ENCODE results near the gene UBE2C. TPM values are rescaled to one million over a fixed set of nuclear protein-coding genes. Genes with fewer than 3 reads are reported as not detected.

The UBE2C gene
- total RNA-seq, 4 donors from 2014 or later, result 9.0 to 25.4 (median 20.7) TPM

- H3K27ac ChIP-seq, result no peak overlapping the region
- no peaks in the 10 kb centered on the region for H3K27me3 ChIP-seq
- H3K4me1 ChIP-seq, result no peaks in the 10 kb centered on the region
- no peak for DNase-seq (ENCODE audit: low spot score in 2 of 2)
- no peak for TF ChIP-seq CTCF (IDR thresholded peaks at IDR 0.05)
- TF ChIP-seq POLR2A (IDR thresholded peaks at IDR 0.05), result no peak
- no peak for TF ChIP-seq POLR2AphosphoS5 (IDR thresholded peaks at IDR 0.05)
- no peak for TF ChIP-seq EP300 (IDR thresholded peaks at IDR 0.05)
- no peak overlapping the region for H3K4me3 ChIP-seq
- no peaks in the 10 kb centered on the region for H3K36me3 ChIP-seq
- no peaks in the 10 kb centered on the region for H3K9me3 ChIP-seq
- WGBS, result 91% methylated on average over 5 of the region's 5 CpGs
These were observed 54.0 kb downstream of the UBE2C start for GRCh38 chr20:45866454-45866853.

Other genes starting within 250 kb of the UBE2C start
- gene WFDC8, start 233.4 kb upstream of the UBE2C start, total RNA-seq, result not detected
- gene WFDC10A, start 182.9 kb upstream of the UBE2C start, total RNA-seq, result not detected
- gene WFDC9, start 181.4 kb upstream of the UBE2C start, total RNA-seq, result not detected
- gene WFDC11, start 142.4 kb upstream of the UBE2C start, total RNA-seq, result not detected
- gene WFDC13, start 110.6 kb upstream of the UBE2C start, total RNA-seq, result not detected
- gene WFDC10B, start 107.6 kb upstream of the UBE2C start, total RNA-seq, result not detected
- gene SPINT4, start 90.3 kb upstream of the UBE2C start, total RNA-seq, result not detected
- gene WFDC3, start 20.8 kb upstream of the UBE2C start, total RNA-seq, result 10 to 100 TPM in 2 of 4 donors, 1 to 10 TPM in 2; 1.2 to 34.8 (median 17.6) TPM
- 10 to 100 TPM; 18.7 to 59.6 (median 30.5) TPM for gene DNTTIP1, start 20.7 kb upstream of the UBE2C start, total RNA-seq
- 1 to 10 TPM in 1 of 4 donors, under 1 TPM in 1, not detected in 2; 0.91 to 1.6 TPM for gene TNNC2, start 14.7 kb downstream of the UBE2C start, total RNA-seq
- 100 to 1,000 TPM; 106 to 161 (median 143) TPM for gene SNX21, start 21.2 kb downstream of the UBE2C start, total RNA-seq
- 10 to 100 TPM; 34.4 to 62.0 (median 44.3) TPM for gene ACOT8, start 44.7 kb downstream of the UBE2C start, total RNA-seq
- gene ZSWIM3, start 45.0 kb downstream of the UBE2C start, total RNA-seq, result 1 to 10 TPM; 2.1 to 4.6 (median 3.6) TPM
- gene ZSWIM1, start 68.6 kb downstream of the UBE2C start, total RNA-seq, result 10 to 100 TPM in 3 of 4 donors, 1 to 10 TPM in 1; 9.7 to 18.4 (median 15.0) TPM
- 10 to 100 TPM in 1 of 4 donors, 1 to 10 TPM in 2, not detected in 1; 1.9 to 12.9 (median 6.4) TPM for gene SPATA25, start 75.0 kb downstream of the UBE2C start, total RNA-seq
- 10 to 100 TPM in 1 of 4 donors, 1 to 10 TPM in 3; 4.2 to 11.5 (median 5.7) TPM for gene NEURL2, start 78.6 kb downstream of the UBE2C start, total RNA-seq
- 100 to 1,000 TPM in 3 of 4 donors, 10 to 100 TPM in 1; 95.5 to 133 (median 120) TPM for gene CTSA, start 78.7 kb downstream of the UBE2C start, total RNA-seq
- gene PLTP, start 99.5 kb downstream of the UBE2C start, total RNA-seq, result 100 to 1,000 TPM in 1 of 4 donors, 10 to 100 TPM in 3; 49.2 to 138 (median 70.4) TPM
- gene PCIF1, start 122.0 kb downstream of the UBE2C start, total RNA-seq, result 10 to 100 TPM; 37.2 to 70.3 (median 42.4) TPM
- 10 to 100 TPM; 25.8 to 62.6 (median 35.1) TPM for gene ZNF335, start 159.6 kb downstream of the UBE2C start, total RNA-seq
- gene MMP9, start 196.3 kb downstream of the UBE2C start, total RNA-seq, result 1 to 10 TPM in 2 of 4 donors, under 1 TPM in 2; 0.30 to 1.9 (median 0.96) TPM
- under 1 TPM in 1 of 4 donors, not detected in 3; 0.40 TPM for gene SLC12A5, start 216.6 kb downstream of the UBE2C start, total RNA-seq

All from suprapubic skin (tissue), 4 donors.